ENCODE data around the gene RUBCN.
"Not testable (repeated sequence)": the region's sequence is repeated elsewhere in the genome, so short reads cannot be mapped to it uniquely, and the experiment has no call there.

RUBCN gene

GRCh38 chr3:197685546-197685945, 51.2 kb downstream of the RUBCN start:
- DNase-seq (ENCODE audit: low spot score): no peak

- no peak for DNase-seq (ENCODE audit: low spot score)
These were observed 53.5 kb downstream of the RUBCN start for GRCh38 chr3:197683191-197683590.

- DNase-seq (ENCODE audit: low spot score): no peak
These were observed 54.0 kb downstream of the RUBCN start for GRCh38 chr3:197682713-197683112.

- DNase-seq (ENCODE audit: low spot score): no peak
These were observed 55.7 kb downstream of the RUBCN start for GRCh38 chr3:197680955-197681521.

- no peak for DNase-seq (ENCODE audit: low spot score)
These were observed 60.8 kb downstream of the RUBCN start for GRCh38 chr3:197675951-197676350.

GRCh38 chr3:197675563-197675860, 61.2 kb downstream of the RUBCN start:
- no peak for DNase-seq (ENCODE audit: low spot score)

- DNase-seq (ENCODE audit: low spot score): no peak
These were observed 61.8 kb downstream of the RUBCN start for GRCh38 chr3:197674741-197675562.

- DNase-seq (ENCODE audit: low spot score): no peak
These were observed 63.5 kb downstream of the RUBCN start for GRCh38 chr3:197673170-197673569.

GRCh38 chr3:197670361-197670760, 66.3 kb downstream of the RUBCN start:
- DNase-seq (ENCODE audit: low spot score): no peak

GRCh38 chr3:197667968-197668367, 68.7 kb downstream of the RUBCN start:
- DNase-seq (ENCODE audit: low spot score): no peak

GRCh38 chr3:197667293-197667692, 69.4 kb downstream of the RUBCN start:
- DNase-seq (ENCODE audit: low spot score): not testable (repeated sequence)

GRCh38 chr3:197666221-197666842, 70.4 kb downstream of the RUBCN start:
- not testable (repeated sequence) for DNase-seq (ENCODE audit: low spot score)

- not testable (repeated sequence) for DNase-seq (ENCODE audit: low spot score)
These were observed 71.2 kb downstream of the RUBCN start for GRCh38 chr3:197665549-197665948.

GRCh38 chr3:197665142-197665491, 71.6 kb downstream of the RUBCN start:
- DNase-seq (ENCODE audit: low spot score): not testable (repeated sequence)

- DNase-seq (ENCODE audit: low spot score): not testable (repeated sequence)
These were observed 72.1 kb downstream of the RUBCN start for GRCh38 chr3:197664414-197665141.

- not testable (repeated sequence) for DNase-seq (ENCODE audit: low spot score)
These were observed 73.2 kb downstream of the RUBCN start for GRCh38 chr3:197663367-197664140.

- not testable (repeated sequence) for DNase-seq (ENCODE audit: low spot score)
These were observed 74.4 kb downstream of the RUBCN start for GRCh38 chr3:197662352-197662751.

- DNase-seq (ENCODE audit: low spot score): not testable (repeated sequence)
These were observed 74.8 kb downstream of the RUBCN start for GRCh38 chr3:197661874-197662273.

GRCh38 chr3:197661234-197661834, 75.4 kb downstream of the RUBCN start:
- DNase-seq (ENCODE audit: low spot score): not testable (repeated sequence)

- not testable (repeated sequence) for DNase-seq (ENCODE audit: low spot score)
These were observed 77.0 kb downstream of the RUBCN start for GRCh38 chr3:197659701-197660100.

GRCh38 chr3:197659144-197659543, 77.6 kb downstream of the RUBCN start:
- DNase-seq (ENCODE audit: low spot score): not testable (repeated sequence)
